NT2/D1 (cell line): ENCODE data around the gene CFAP65.

ENCODE experiments used
- YY1 ChIP-seq: IDR thresholded peaks from 2 replicates; pipeline ENCODE4 v1.6.1; 2011; ENCODE audit not compliant: insufficient read length, insufficient read depth
- ZNF274 ChIP-seq: IDR thresholded peaks from 2 replicates; pipeline ENCODE4 v1.6.1; 2011; ENCODE audit warnings: mild to moderate bottlenecking, low read depth, low read length

DNA sequence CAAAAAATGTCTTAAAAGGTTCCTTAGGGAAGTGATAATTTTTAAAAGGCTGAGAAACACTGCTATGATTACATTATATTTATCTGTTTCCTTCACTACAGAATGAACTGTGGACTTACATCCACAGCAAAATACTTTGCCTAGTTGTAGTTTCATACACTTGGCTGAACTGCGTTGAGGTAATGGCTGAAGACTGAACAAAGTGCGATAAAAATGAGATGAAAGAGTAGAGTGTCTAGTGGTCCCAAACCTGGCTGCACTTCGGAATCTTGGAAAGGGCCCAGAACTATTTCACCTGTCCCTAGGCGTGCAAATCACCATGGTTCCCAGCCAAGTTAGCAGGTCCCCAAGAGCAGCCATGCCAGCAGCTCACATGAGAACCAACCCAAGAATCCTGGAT is 37.6 kb upstream of the CFAP65 start:
- TF ChIP-seq YY1 (no peak), ZNF274 (no peak)
